IMR-90 (cell line): ENCODE measurements around the gene SNRK.

Experiments
- CEBPB ChIP-seq: IDR thresholded peaks from 2 replicates; pipeline ENCODE4 v1.6.1; 2012; ENCODE audit warnings: low read depth, low read length, improper control_type of control experiment
- CTCF ChIP-seq: conservative IDR thresholded peaks from 2 replicates; pipeline ENCODE4 v1.5.1; 2012; ENCODE audit warnings: mild to moderate bottlenecking, low read depth, low read length, improper control_type of control experiment
- NFE2L2 ChIP-seq: fragments of 150-350 bp; IDR thresholded peaks from 2 replicates; pipeline ENCODE4 v1.6.1; 2016; ENCODE audit warnings: low read depth, mild to moderate bottlenecking, low read length
- POLR2A ChIP-seq: IDR thresholded peaks from 2 replicates; pipeline ENCODE4 v1.6.1; 2012; ENCODE audit warnings: mild to moderate bottlenecking, low read depth, low read length
- RAD21 ChIP-seq: IDR thresholded peaks from 2 replicates; pipeline ENCODE4 v1.6.1; 2012; ENCODE audit warnings: low read length, improper control_type of control experiment
- RCOR1 ChIP-seq: IDR thresholded peaks from 2 replicates; pipeline ENCODE4 v1.6.1; 2012; ENCODE audit warnings: mild to moderate bottlenecking, low read length, improper control_type of control experiment; ENCODE audit not compliant: insufficient replicate concordance
- SMC3 ChIP-seq: fragments of 150-350 bp; IDR thresholded peaks from 2 replicates; pipeline ENCODE4 v1.6.1; 2016; ENCODE audit warnings: low read depth, mild to moderate bottlenecking, antibody characterized with exemption, low read length, moderate library complexity
- USF2 ChIP-seq: fragments of 150-350 bp; IDR thresholded peaks from 2 replicates; pipeline ENCODE4 v1.6.1; 2017; ENCODE audit warnings: mild to moderate bottlenecking, antibody characterized with exemption, low read length, low read depth

GRCh38 chr3:43372007-43372740 lies 85.8 kb downstream of the SNRK start:
- TF ChIP-seq POLR2A: no peak
- no peak for TF ChIP-seq CTCF
- no peak for TF ChIP-seq CEBPB
- TF ChIP-seq USF2: no peak
- no peak for TF ChIP-seq RCOR1
- no peak for TF ChIP-seq SMC3
- no peak for TF ChIP-seq NFE2L2
- TF ChIP-seq RAD21: no peak
